ENCODE measurements around the gene TRAM2. TPM values are rescaled to one million over a fixed set of nuclear protein-coding genes. Genes with fewer than 3 reads are reported as not detected.

The TRAM2 gene
- total RNA-seq, 4 donors from 2014 or later = 21.3 to 27.5 (median 23.7) TPM

DNA sequence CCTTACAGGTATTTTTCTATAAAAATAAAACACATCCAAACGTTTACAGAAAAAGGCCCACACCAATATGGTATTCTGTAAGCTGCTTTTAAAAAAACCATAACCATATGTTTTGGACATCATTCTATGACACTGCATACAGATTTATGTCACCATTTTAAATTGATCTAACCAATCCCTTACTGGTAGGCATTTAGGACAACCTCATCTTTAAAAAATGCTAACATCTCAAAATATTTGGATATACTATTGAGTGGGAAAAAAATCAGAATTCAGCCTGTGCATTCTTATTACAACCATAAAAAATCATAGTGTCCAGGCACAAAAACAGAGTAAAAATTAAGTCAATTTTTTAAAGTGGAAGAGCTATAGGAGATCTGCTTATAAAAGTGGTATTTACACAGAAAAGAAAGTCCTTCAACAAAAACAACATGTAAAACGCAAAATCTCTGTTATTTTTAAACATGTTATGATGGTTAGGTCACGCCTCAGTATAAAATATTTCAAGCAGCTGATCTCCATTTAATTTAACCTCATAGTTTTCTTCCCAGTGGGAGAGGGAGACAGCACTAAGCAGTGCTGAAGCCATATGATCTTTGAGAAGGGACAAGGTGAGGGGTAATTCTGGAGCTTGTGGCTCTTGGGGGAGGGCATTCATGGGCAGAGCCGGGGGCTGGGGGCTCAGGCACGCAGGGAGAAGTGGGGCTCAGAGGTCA lies 21.2 kb downstream of the TRAM2 start:
- Histone ChIP-seq H3K4me3 (no peak overlapping the region), H3K4me1 (peaks cover 0 to 77% (median 21%) of the 10 kb centered on the region in 4 donors), H3K27ac (peak overlapping the region in 1 of 4 donors; percentile 14)

DNA sequence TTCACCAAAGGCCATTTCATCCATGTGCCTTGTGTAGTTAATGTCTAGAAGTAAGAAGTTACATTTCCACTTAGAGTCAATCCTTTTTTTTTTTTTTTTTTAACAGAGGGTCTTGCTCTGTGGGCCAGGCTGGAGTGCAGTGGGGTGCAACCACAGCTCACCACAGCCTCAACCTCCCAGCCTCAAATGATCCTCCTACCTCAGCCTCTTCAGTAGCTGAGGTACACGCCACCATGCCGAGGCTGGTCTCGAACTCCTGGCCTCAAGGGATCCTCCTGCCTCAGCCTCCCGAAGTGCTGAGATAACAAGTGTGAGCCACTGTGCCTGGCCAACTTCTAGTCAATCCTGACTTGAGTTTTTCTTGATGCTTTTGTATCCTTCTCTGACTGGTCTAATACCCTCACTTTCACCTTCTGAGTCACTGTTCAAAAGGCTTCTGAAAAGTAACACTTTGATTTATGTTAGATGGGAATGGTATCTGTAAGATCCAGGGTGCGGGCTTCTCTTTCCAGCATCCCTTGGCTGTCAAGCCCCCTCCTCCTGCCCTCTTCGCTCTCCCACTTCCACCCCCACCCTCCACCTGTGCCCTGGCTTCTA lies 22.1 kb downstream of the TRAM2 start:
- H3K27ac ChIP-seq = no peak overlapping the region
- H3K4me1 ChIP-seq = peaks cover 0 to 81% (median 24%) of the 10 kb centered on the region in 4 donors
- 92 to 94% methylated on average over 6 of the region's 6 CpGs for WGBS, 2 donors

More for the DNA sequence above, 21.2 kb downstream of the TRAM2 start:
- DNase-seq (ENCODE audit: low spot score in 2 of 2) = no peak
- Histone ChIP-seq H3K9me3 (no peaks in the 10 kb centered on the region), H3K36me3 (no peaks in the 10 kb centered on the region), H3K27me3 (no peaks in the 10 kb centered on the region)
- WGBS, 2 donors = 37 to 39% methylated on average over 5 of the region's 5 CpGs
- TF ChIP-seq, protein P1, sequence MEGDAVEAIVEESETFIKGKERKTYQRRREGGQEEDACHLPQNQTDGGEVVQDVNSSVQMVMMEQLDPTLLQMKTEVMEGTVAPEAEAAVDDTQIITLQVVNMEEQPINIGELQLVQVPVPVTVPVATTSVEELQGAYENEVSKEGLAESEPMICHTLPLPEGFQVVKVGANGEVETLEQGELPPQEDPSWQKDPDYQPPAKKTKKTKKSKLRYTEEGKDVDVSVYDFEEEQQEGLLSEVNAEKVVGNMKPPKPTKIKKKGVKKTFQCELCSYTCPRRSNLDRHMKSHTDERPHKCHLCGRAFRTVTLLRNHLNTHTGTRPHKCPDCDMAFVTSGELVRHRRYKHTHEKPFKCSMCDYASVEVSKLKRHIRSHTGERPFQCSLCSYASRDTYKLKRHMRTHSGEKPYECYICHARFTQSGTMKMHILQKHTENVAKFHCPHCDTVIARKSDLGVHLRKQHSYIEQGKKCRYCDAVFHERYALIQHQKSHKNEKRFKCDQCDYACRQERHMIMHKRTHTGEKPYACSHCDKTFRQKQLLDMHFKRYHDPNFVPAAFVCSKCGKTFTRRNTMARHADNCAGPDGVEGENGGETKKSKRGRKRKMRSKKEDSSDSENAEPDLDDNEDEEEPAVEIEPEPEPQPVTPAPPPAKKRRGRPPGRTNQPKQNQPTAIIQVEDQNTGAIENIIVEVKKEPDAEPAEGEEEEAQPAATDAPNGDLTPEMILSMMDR (IDR thresholded peaks at IDR 0.05) = no peak
- no peak for TF ChIP-seq EP300 (IDR thresholded peaks at IDR 0.05)
- no peak for TF ChIP-seq POLR2A (IDR thresholded peaks at IDR 0.05)

DNA sequence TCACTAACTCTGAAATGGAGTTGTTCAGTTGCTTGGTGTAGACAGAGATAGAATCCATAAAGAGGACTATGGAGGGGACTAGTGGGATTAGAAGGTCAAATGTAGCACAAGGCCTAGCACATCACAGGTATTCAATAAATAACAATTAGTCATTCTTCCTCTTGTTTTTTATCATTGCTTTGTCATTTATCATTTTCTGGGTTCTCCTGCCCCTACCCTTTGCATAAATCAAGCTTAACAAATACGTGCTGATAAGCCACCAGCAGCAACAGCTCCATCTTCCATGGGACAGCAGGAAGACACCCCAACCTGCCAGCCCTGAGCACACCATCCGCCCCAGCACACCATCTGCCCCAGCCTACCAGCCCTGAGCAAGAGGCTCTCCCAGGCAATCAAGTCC lies 23.1 kb downstream of the TRAM2 start:
- no peaks in the 10 kb centered on the region for H3K9me3 ChIP-seq
- peak overlapping the region in 1 of 4 donors; percentile 77 for H3K27ac ChIP-seq
- no peak overlapping the region for H3K4me3 ChIP-seq
- peaks cover 0 to 86% (median 25%) of the 10 kb centered on the region in 4 donors for H3K4me1 ChIP-seq
- H3K27me3 ChIP-seq = no peaks in the 10 kb centered on the region
- no peaks in the 10 kb centered on the region for H3K36me3 ChIP-seq
- WGBS, 2 donors = 92 to 98% methylated on average over 2 of the region's 2 CpGs
- no peak for DNase-seq (ENCODE audit: low spot score in 2 of 2)
- TF ChIP-seq, protein P1 (IDR thresholded peaks at IDR 0.05) = no peak
- TF ChIP-seq EP300 (IDR thresholded peaks at IDR 0.05) (no peak), POLR2A (IDR thresholded peaks at IDR 0.05) (no peak)

More for the DNA sequence above, 22.1 kb downstream of the TRAM2 start:
- Histone ChIP-seq H3K9me3 (no peaks in the 10 kb centered on the region), H3K36me3 (no peaks in the 10 kb centered on the region), H3K4me3 (no peak overlapping the region), H3K27me3 (no peaks in the 10 kb centered on the region)
- TF ChIP-seq, protein P1 (IDR thresholded peaks at IDR 0.05) = no peak
- TF ChIP-seq POLR2A (IDR thresholded peaks at IDR 0.05) = no peak
- no peak for TF ChIP-seq EP300 (IDR thresholded peaks at IDR 0.05)
- no peak for DNase-seq (ENCODE audit: low spot score in 2 of 2)

DNA sequence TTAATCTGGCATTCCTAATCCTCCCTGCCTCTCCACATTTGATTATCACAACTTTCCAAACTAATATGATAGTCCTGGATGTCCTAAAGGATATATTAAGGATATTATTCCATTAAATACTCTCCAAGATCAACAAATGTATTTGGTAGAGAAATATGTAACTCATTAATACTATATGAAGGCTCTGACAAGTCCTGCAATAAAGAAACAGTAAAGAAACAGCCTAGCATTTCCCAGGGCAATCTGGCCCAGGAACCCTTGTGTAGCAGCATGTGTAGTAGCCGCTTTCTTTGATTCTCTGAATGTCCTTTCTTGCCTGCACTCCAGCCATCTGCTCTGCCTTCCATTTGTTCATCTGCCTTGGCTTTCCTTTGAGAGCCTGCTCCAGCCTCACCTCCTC lies 23.7 kb downstream of the TRAM2 start:
- 95 to 100% methylated on average over 1 of the region's 1 CpG for WGBS, 2 donors
- DNase-seq (ENCODE audit: low spot score in 2 of 2) = no peak
- H3K9me3 ChIP-seq = no peaks in the 10 kb centered on the region
- peaks cover 0 to 86% (median 25%) of the 10 kb centered on the region in 4 donors for H3K4me1 ChIP-seq
- TF ChIP-seq POLR2A (IDR thresholded peaks at IDR 0.05) = no peak
- no peak for TF ChIP-seq EP300 (IDR thresholded peaks at IDR 0.05)
- TF ChIP-seq, protein P1 (IDR thresholded peaks at IDR 0.05) = no peak
- no peaks in the 10 kb centered on the region for H3K36me3 ChIP-seq
- peak overlapping the region in 2 of 4 donors; percentile 51 to 77 for H3K27ac ChIP-seq
- no peaks in the 10 kb centered on the region for H3K27me3 ChIP-seq
- no peak overlapping the region for H3K4me3 ChIP-seq

DNA sequence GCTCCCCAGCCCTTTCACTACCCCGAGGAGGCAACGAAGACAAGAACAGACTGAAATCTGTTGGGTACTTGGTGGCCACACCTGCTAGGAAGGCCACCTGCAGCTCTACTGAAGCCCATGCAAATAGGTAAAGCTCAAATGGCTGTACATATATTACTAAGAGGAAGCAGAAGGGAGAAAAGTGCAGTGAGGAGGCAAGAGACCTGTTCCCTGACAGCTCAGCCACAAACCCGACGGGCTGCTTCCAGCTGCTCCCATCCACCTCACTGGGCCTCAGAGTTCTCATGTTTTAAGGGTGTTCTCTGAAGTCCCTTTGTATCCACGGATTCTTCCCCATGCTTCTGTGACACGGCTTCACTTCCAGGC lies 24.6 kb downstream of the TRAM2 start:
- TF ChIP-seq, protein P1 (IDR thresholded peaks at IDR 0.05) = no peak
- no peak for TF ChIP-seq POLR2A (IDR thresholded peaks at IDR 0.05)
- TF ChIP-seq EP300 (IDR thresholded peaks at IDR 0.05) = no peak

More for the DNA sequence above, 24.6 kb downstream of the TRAM2 start:
- Histone ChIP-seq H3K9me3 (no peaks in the 10 kb centered on the region), H3K4me1 (peaks cover 0 to 86% (median 24%) of the 10 kb centered on the region in 4 donors), H3K4me3 (peak overlapping the region in 1 of 4 donors; percentile 14), H3K36me3 (no peaks in the 10 kb centered on the region), H3K27me3 (no peaks in the 10 kb centered on the region), H3K27ac (peak overlapping the region in 3 of 4 donors; percentile 36 to 77 (median 51))
- DNase-seq (ENCODE audit: low spot score in 2 of 2) = no peak
- 18 to 23% methylated on average over 6 of the region's 6 CpGs for WGBS, 2 donors

Data from tibial nerve (tissue), 4 donors.